AG04450 (cell line): Measurements from ENCODE around the gene SLC25A5. TPM values are rescaled to one million over a fixed set of nuclear protein-coding genes. Genes with fewer than 3 reads are reported as not detected.
"Not testable (repeated sequence)": the region's sequence is repeated elsewhere in the genome, so short reads cannot be mapped to it uniquely, and the experiment has no call there.

ENCODE experiments used
- CTCF ChIA-PET: fragments of 300-600, 350-600 bp; formaldehyde crosslinking; extraction: SDS; loops from one replicate; lab custom pipeline; 2022; ENCODE audit warnings: antibody characterized with exemption, inconsistent platforms; lab: Charles Lee
- POLR2A ChIA-PET: fragments of 350-600 bp; formaldehyde crosslinking; extraction: SDS; loops from one replicate; lab custom pipeline; 2021; ENCODE audit warnings: antibody characterized with exemption, inconsistent platforms; lab: Yijun Ruan, JAX
- DNase-seq: peaks from one replicate; pipeline ENCODE4 v3.0.0-alpha.2; 2011; ENCODE audit warnings: low read depth, low spot score
- H3K27ac ChIP-seq: one replicate; pipeline ENCODE4 v1.5.1; 2012; ENCODE audit warnings: low read depth, low read length, control low read depth
- H3K27me3 ChIP-seq: one replicate; pipeline ENCODE4 v1.6.0; 2012; ENCODE audit warnings: low read length; ENCODE audit not compliant: control insufficient read depth, insufficient read depth
- H3K4me3 ChIP-seq: 2 replicates; pipeline ENCODE4 v1.5.1; 2011; ENCODE audit warnings: mild to moderate bottlenecking, low read depth, low read length, control low read depth
- H3K9me3 ChIP-seq: 2 replicates; pipeline ENCODE4 v1.5.1; 2012; ENCODE audit warnings: low read length; ENCODE audit not compliant: control insufficient read depth, insufficient read depth
- polyA plus RNA-seq: library from polyadenylated mRNA; depleted of rRNA; stranded (reverse); fragments of >200 nt; gene quantifications from 2 replicates; pipeline ENCODE4 v1.2.3, GENCODE V29; 2011
- TF ChIP-seq, protein P1 (sequence below): IDR thresholded peaks from 2 replicates; pipeline ENCODE4 v1.5.1; 2011; ENCODE audit warnings: low read depth, low read length, control low read depth, inconsistent platforms

SLC25A5 gene
- polyA plus RNA-seq, 1 experiment, result 227 TPM

DNA sequence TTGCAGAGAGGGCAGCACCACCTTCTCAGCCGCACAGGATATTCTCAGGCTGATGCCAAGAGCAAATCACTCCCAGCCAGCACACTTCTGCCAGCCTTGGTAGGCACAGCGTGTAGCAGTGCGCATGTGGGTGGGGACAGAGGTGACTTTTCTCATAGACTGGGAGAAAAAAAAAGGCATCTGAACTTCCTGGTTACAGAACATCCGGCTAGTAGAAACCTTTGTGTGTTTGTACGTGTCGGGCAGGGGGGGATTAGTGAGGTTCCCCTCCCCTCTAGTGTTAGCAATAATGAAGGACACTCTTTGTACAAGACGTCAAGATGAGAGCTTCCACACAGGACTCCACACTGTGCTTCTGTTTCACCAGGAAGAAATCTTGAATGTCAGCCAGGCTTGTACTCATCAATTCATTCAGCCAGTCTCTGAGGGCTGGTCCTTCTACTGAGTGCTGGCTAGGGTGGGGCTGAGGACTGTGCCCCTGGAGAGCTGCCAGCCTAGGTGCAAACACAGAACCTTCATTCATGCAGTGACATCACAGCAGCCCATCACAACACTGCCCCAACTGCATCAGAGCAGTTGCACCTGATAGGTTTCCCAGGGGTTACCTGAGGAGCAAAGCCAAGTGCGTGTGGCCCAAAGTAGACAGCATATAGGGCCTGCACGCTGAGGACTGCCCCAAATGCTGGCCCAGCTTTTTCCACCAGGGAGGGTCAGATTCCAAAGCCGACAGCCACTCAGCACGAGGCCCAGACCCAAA lies 34.7 kb downstream of the SLC25A5 start:
- TF ChIP-seq, protein P1, sequence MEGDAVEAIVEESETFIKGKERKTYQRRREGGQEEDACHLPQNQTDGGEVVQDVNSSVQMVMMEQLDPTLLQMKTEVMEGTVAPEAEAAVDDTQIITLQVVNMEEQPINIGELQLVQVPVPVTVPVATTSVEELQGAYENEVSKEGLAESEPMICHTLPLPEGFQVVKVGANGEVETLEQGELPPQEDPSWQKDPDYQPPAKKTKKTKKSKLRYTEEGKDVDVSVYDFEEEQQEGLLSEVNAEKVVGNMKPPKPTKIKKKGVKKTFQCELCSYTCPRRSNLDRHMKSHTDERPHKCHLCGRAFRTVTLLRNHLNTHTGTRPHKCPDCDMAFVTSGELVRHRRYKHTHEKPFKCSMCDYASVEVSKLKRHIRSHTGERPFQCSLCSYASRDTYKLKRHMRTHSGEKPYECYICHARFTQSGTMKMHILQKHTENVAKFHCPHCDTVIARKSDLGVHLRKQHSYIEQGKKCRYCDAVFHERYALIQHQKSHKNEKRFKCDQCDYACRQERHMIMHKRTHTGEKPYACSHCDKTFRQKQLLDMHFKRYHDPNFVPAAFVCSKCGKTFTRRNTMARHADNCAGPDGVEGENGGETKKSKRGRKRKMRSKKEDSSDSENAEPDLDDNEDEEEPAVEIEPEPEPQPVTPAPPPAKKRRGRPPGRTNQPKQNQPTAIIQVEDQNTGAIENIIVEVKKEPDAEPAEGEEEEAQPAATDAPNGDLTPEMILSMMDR, result no peak
- ChIA-PET CTCF (interaction anchor here (1.7 to 2.4 kb wide), 4 partner anchors 9 to 34 kb away, joined by 6 to 16 read pairs (median 8); no protein-coding TSS in a partner anchor), POLR2A (interaction anchor here (0.8 to 1.3 kb wide), 2 partner anchors 25 to 35 kb away, joined by 3 to 5 read pairs; partner anchors contain the start of gene SLC25A5)
- Histone ChIP-seq H3K9me3 (no peaks in the 10 kb centered on the region), H3K27me3 (no peaks in the 10 kb centered on the region), H3K27ac (peak overlapping the region; percentile 77), H3K4me3 (no peak overlapping the region)
- no peak for DNase-seq

DNA sequence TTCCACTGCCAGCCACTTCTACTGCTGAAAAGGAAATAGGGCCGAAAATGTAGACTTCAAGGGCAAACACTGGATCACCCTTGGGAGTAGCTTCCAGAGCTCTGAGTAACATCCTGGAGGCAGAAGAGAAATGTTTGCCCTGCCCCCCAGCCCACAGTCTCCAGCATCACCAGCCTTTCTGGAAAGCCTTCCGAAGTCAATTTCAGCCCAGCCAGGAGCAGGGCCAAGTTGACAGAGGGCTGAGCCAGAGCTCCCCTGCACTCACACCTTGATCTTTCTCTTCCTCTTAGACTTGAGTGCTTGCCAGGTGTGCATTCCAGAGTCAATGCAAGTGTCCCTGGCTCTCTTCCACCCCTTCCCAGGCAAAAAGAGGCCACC lies 35.2 kb downstream of the SLC25A5 start:
- H3K27ac ChIP-seq, result peak overlapping the region; percentile 77
- no peak overlapping the region for H3K4me3 ChIP-seq
- no peaks in the 10 kb centered on the region for H3K27me3 ChIP-seq
- no peaks in the 10 kb centered on the region for H3K9me3 ChIP-seq
- TF ChIP-seq, protein P1, result no peak
- ChIA-PET CTCF (interaction anchor here (1.7 to 2.4 kb wide), 4 partner anchors 9 to 34 kb away, joined by 6 to 16 read pairs (median 8); no protein-coding TSS in a partner anchor), POLR2A (interaction anchor here (0.8 to 1.3 kb wide), 2 partner anchors 26 to 35 kb away, joined by 3 to 5 read pairs; partner anchors contain the start of gene SLC25A5)
- DNase-seq, result no peak

DNA sequence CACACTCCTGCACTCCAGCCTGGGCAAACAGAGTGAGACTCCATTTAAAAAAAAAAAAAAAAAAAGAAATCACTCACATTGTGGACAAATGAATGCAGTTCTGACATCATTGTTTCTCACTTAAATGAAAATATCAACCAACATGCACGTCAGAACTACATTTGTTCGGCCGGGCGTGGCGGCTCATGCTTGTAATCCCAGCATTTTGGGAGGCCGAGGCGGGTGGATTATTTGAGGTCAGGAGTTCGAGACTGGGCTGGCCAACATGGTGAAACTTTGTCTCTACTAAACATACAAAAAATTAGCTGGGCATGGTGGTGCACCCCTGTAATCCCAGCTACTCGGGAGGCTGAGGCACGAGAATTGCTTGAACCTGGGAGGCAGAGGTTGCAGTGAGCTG lies 36.9 kb downstream of the SLC25A5 start:
- CTCF ChIA-PET, result interaction anchor here (1.2 to 2.3 kb wide), 3 partner anchors 16 to 22 kb away, joined by 4 to 16 read pairs (median 6); no protein-coding TSS in a partner anchor
- POLR2A ChIA-PET, result not testable (repeated sequence)

DNA sequence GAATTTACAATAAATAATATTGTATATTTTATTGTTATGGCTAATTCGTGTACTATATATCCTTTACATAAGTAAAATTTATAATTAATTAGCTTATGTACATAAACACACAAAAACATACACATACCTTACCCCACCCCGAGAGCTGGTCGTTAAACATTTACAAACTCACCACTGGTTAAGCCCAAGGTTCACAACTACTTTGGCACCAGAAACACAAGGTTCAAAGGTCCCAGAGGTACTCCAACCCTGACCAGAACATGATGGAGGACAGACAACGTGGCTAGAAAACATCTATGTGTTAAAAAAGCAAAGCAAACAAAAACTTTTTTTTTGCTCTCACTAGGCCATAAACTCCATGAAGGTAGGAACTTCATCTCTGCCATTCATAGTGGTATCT lies 37.7 kb downstream of the SLC25A5 start:
- no peak for DNase-seq
- Histone ChIP-seq H3K9me3 (no peaks in the 10 kb centered on the region), H3K27me3 (no peaks in the 10 kb centered on the region), H3K27ac (no peak overlapping the region), H3K4me3 (no peak overlapping the region)
- CTCF ChIA-PET, result interaction anchor here (0.9 to 1.9 kb wide), 3 partner anchors 10 to 23 kb away, joined by 3 to 6 read pairs (median 4); no protein-coding TSS in a partner anchor
- POLR2A ChIA-PET, result no interaction called here
- TF ChIP-seq, protein P1, result no peak

More for the DNA sequence above, 36.9 kb downstream of the SLC25A5 start:
- not testable (repeated sequence) for H3K4me3 ChIP-seq, H3K9me3 ChIP-seq, DNase-seq, H3K27me3 ChIP-seq, H3K27ac ChIP-seq

DNA sequence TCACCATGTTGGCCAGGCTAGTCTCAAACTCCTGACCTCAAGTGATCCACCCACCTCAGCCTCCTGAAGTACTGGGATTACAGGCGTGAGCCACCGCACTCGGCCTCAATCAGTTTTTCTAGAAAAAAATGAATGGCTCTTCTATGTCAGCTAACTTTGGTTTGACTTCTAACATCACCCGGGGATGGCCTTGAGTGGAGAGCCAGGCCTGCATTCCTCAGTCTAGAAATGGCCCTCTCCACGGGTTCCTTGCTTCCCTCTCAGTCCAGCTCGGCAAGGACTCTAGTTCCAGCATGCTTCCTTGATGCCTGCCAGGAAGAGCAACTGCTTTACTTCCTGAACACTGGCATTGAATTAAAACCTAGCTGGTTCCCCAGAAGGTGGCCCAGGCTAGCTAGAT lies 39.0 kb downstream of the SLC25A5 start:
- no peaks in the 10 kb centered on the region for H3K27me3 ChIP-seq
- no peak overlapping the region for H3K4me3 ChIP-seq
- H3K9me3 ChIP-seq, result no peaks in the 10 kb centered on the region
- H3K27ac ChIP-seq, result no peak overlapping the region
- DNase-seq, result no peak
- POLR2A ChIA-PET, result interaction anchor here (0.6 kb wide), 1 partner anchor 252 kb away, joined by 4 read pairs; no protein-coding TSS in a partner anchor
- TF ChIP-seq, protein P1, result no peak
- CTCF ChIA-PET, result interaction anchor here (1.0 to 1.9 kb wide), 3 partner anchors 13 to 25 kb away, joined by 3 to 4 read pairs (median 4); no protein-coding TSS in a partner anchor
